ENCODE measurements around the gene SOX10. TPM values are rescaled to one million over a fixed set of nuclear protein-coding genes. Genes with fewer than 3 reads are reported as not detected.

The SOX10 gene
- total RNA-seq, 1 donor from 2014 or later = 0.34 TPM

GRCh38 chr22:37975153-37975552, 9.2 kb downstream of the SOX10 start:
- Mint-ChIP-seq H3K9me3 (ENCODE audit: unreplicated experiment) (no peaks in the 10 kb centered on the region), H3K36me3 (ENCODE audit: low read depth, unreplicated experiment) (peaks cover 11% of the 10 kb centered on the region), H3K4me1 (ENCODE audit: low read depth, unreplicated experiment) (peaks cover 9% of the 10 kb centered on the region), H3K27ac (ENCODE audit: unreplicated experiment) (no peak overlapping the region), H3K4me3 (ENCODE audit: unreplicated experiment) (no peak overlapping the region), H3K27me3 (ENCODE audit: low read depth, unreplicated experiment) (no peaks in the 10 kb centered on the region)
- FAIRE-seq = no peak
- Histone ChIP-seq H3K27me3 (ENCODE audit: insufficient read depth, low read length) (no peaks in the 10 kb centered on the region), H3K79me2 (ENCODE audit: insufficient read depth, low read length) (no peaks in the 10 kb centered on the region), H2AFZ (ENCODE audit: low read depth, low read length) (no peak overlapping the region), H3K9me3 (ENCODE audit: insufficient read depth, low read depth, low read length) (no peaks in the 10 kb centered on the region), H3K36me3 (ENCODE audit: insufficient read depth, low read length) (no peaks in the 10 kb centered on the region), H3K4me2 (ENCODE audit: low read length) (no peak overlapping the region), H3K9ac (ENCODE audit: low read length) (no peak overlapping the region), H3K4me3 (ENCODE audit: insufficient read depth, low read depth, low read length) (no peak overlapping the region), H4K20me1 (ENCODE audit: insufficient read depth, low read length) (peaks cover 6% of the 10 kb centered on the region), H3K27ac (ENCODE audit: low read depth, low read length) (no peak overlapping the region), H3K4me1 (ENCODE audit: insufficient read depth, low read length) (no peaks in the 10 kb centered on the region)
- DNase-seq (ENCODE audit: low read depth) = no peak
- TF ChIP-seq CTCF (IDR thresholded peaks at IDR 0.05; ENCODE audit: insufficient read depth, low read depth, low read length) (no peak), EZH2 (IDR thresholded peaks at IDR 0.05; ENCODE audit: insufficient read depth, low read length) (no peak)

- peaks cover 9% of the 10 kb centered on the region for H3K4me1 Mint-ChIP-seq (ENCODE audit: low read depth, unreplicated experiment)
- FAIRE-seq = no peak
- H3K9me3 Mint-ChIP-seq (ENCODE audit: unreplicated experiment) = no peaks in the 10 kb centered on the region
- DNase-seq (ENCODE audit: low read depth) = no peak
- Histone ChIP-seq H3K36me3 (ENCODE audit: insufficient read depth, low read length) (peaks cover 1% of the 10 kb centered on the region), H3K4me2 (ENCODE audit: low read length) (no peak overlapping the region), H4K20me1 (ENCODE audit: insufficient read depth, low read length) (peaks cover 6% of the 10 kb centered on the region), H3K79me2 (ENCODE audit: insufficient read depth, low read length) (no peaks in the 10 kb centered on the region), H3K9me3 (ENCODE audit: insufficient read depth, low read depth, low read length) (no peaks in the 10 kb centered on the region), H2AFZ (ENCODE audit: low read depth, low read length) (no peak overlapping the region), H3K9ac (ENCODE audit: low read length) (no peak overlapping the region), H3K4me3 (ENCODE audit: insufficient read depth, low read depth, low read length) (no peak overlapping the region), H3K27me3 (ENCODE audit: insufficient read depth, low read length) (no peaks in the 10 kb centered on the region), H3K27ac (ENCODE audit: low read depth, low read length) (no peak overlapping the region), H3K4me1 (ENCODE audit: insufficient read depth, low read length) (no peaks in the 10 kb centered on the region)
- no peak overlapping the region for H3K4me3 Mint-ChIP-seq (ENCODE audit: unreplicated experiment)
- H3K27ac Mint-ChIP-seq (ENCODE audit: unreplicated experiment) = no peak overlapping the region
- TF ChIP-seq CTCF (IDR thresholded peaks at IDR 0.05; ENCODE audit: insufficient read depth, low read depth, low read length) (no peak), EZH2 (IDR thresholded peaks at IDR 0.05; ENCODE audit: insufficient read depth, low read length) (no peak)
- no peaks in the 10 kb centered on the region for H3K27me3 Mint-ChIP-seq (ENCODE audit: low read depth, unreplicated experiment)
- H3K36me3 Mint-ChIP-seq (ENCODE audit: low read depth, unreplicated experiment) = peaks cover 14% of the 10 kb centered on the region
These were observed 10.8 kb downstream of the SOX10 start for GRCh38 chr22:37973271-37974170.

GRCh38 chr22:37972527-37972926, 11.8 kb downstream of the SOX10 start:
- TF ChIP-seq CTCF (IDR thresholded peaks at IDR 0.05; ENCODE audit: insufficient read depth, low read depth, low read length) = no peak
- TF ChIP-seq EZH2 (IDR thresholded peaks at IDR 0.05; ENCODE audit: insufficient read depth, low read length) = no peak
- no peak for DNase-seq (ENCODE audit: low read depth)

More at GRCh38 chr22:37972527-37972926, 11.8 kb downstream of the SOX10 start:
- Mint-ChIP-seq H3K4me1 (ENCODE audit: low read depth, unreplicated experiment) (peaks cover 13% of the 10 kb centered on the region), H3K27ac (ENCODE audit: unreplicated experiment) (no peak overlapping the region), H3K36me3 (ENCODE audit: low read depth, unreplicated experiment) (peaks cover 17% of the 10 kb centered on the region), H3K27me3 (ENCODE audit: low read depth, unreplicated experiment) (no peaks in the 10 kb centered on the region), H3K4me3 (ENCODE audit: unreplicated experiment) (no peak overlapping the region), H3K9me3 (ENCODE audit: unreplicated experiment) (no peaks in the 10 kb centered on the region)
- Histone ChIP-seq H3K9ac (ENCODE audit: low read length) (no peak overlapping the region), H3K4me3 (ENCODE audit: insufficient read depth, low read depth, low read length) (no peak overlapping the region), H2AFZ (ENCODE audit: low read depth, low read length) (no peak overlapping the region), H3K4me1 (ENCODE audit: insufficient read depth, low read length) (no peaks in the 10 kb centered on the region), H3K27ac (ENCODE audit: low read depth, low read length) (no peak overlapping the region), H3K79me2 (ENCODE audit: insufficient read depth, low read length) (no peaks in the 10 kb centered on the region), H3K27me3 (ENCODE audit: insufficient read depth, low read length) (no peaks in the 10 kb centered on the region), H3K36me3 (ENCODE audit: insufficient read depth, low read length) (peaks cover 8% of the 10 kb centered on the region), H3K9me3 (ENCODE audit: insufficient read depth, low read depth, low read length) (no peaks in the 10 kb centered on the region), H3K4me2 (ENCODE audit: low read length) (no peak overlapping the region), H4K20me1 (ENCODE audit: insufficient read depth, low read length) (peaks cover 6% of the 10 kb centered on the region)
- no peak for FAIRE-seq

Measured in astrocyte (in vitro differentiated cells and primary cell).